Limb (tissue), 2 donors: ENCODE results near the gene WDR90.

Experiments used
- DNase-seq, 2 donors: peaks; one replicate each; pipeline ENCODE4 v3.0.0-alpha.2; 2016; ENCODE audit errors: extremely low spot score in 2 of 2

WDR90 gene

GRCh38 chr16:674968-675883, 26.1 kb downstream of the WDR90 start, which contains the start of gene RHBDL1:
Gene RHBDL1, plus strand, starts transcription at chr16:675671. Its CDS starts 120 bp downstream, at chr16:675791.
- DNase-seq = no peak

- DNase-seq = no peak
Observed at GRCh38 chr16:675884-676564, 26.9 kb downstream of the WDR90 start.

- no peak for DNase-seq
Observed at GRCh38 chr16:676565-676902, 27.4 kb downstream of the WDR90 start.

GRCh38 chr16:676913-677312, 27.7 kb downstream of the WDR90 start:
- no peak for DNase-seq

GRCh38 chr16:677316-678190, 28.4 kb downstream of the WDR90 start:
- no peak for DNase-seq

- DNase-seq = no peak
Observed at GRCh38 chr16:678209-678857, 29.2 kb downstream of the WDR90 start.

- peak in 1 of 2 donors; percentile 63 for DNase-seq
Observed at GRCh38 chr16:678858-679813, 30.0 kb downstream of the WDR90 start.

GRCh38 chr16:679814-680624, 30.9 kb downstream of the WDR90 start, which contains the start of gene STUB1:
Gene STUB1, plus strand, starts transcription at chr16:680410. Its CDS starts 116 bp downstream, at chr16:680526.
- DNase-seq = peak; percentile 86 to 95

- DNase-seq = no peak
Observed at GRCh38 chr16:680625-680945, 31.4 kb downstream of the WDR90 start.

GRCh38 chr16:680967-681745, 32.0 kb downstream of the WDR90 start:
- DNase-seq = no peak

- DNase-seq = no peak
Observed at GRCh38 chr16:681746-682427, 32.7 kb downstream of the WDR90 start.

GRCh38 chr16:682493-683395, 33.6 kb downstream of the WDR90 start:
- no peak for DNase-seq

- DNase-seq = no peak
Observed at GRCh38 chr16:683396-684070, 34.4 kb downstream of the WDR90 start.

GRCh38 chr16:684071-684794, 35.1 kb downstream of the WDR90 start, which contains the start of gene JMJD8:
Gene JMJD8, minus strand, starts transcription at chr16:684334. Its CDS starts 15 bp downstream, at chr16:684319.
- peak; percentile 95 to 97 for DNase-seq

GRCh38 chr16:684961-685696, 36.0 kb downstream of the WDR90 start:
- DNase-seq = no peak
